PC-3 (cell line): Measurements from ENCODE around the gene B4GALNT3. TPM values are rescaled to one million over a fixed set of nuclear protein-coding genes. Genes with fewer than 3 reads are reported as not detected.

Experiments
- ATAC-seq: fragments of 200-7000 bp; cut with Tn5 transposase; 2 replicates; pipeline ENCODE4 v1.9.1; 2020; ENCODE audit warnings: mild to moderate bottlenecking, moderate library complexity
- BruUV-seq: library from RNA; stranded (reverse); fragments of 400-500 nt; replicated peaks from 2 replicates; lab custom pipeline; 2021; lab: Mats Ljungman, UMichigan
- CTCF ChIA-PET: fragments of 300-600 bp; sonication (Branson Sonifier 250); formaldehyde crosslinking; loops from one replicate; lab custom pipeline; 2022; ENCODE audit warnings: antibody characterized with exemption; lab: Charles Lee
- POLR2A ChIA-PET: fragments of 300-600 bp; sonication (Branson Sonifier 250); formaldehyde crosslinking; loops from one replicate; lab custom pipeline; 2022; ENCODE audit warnings: antibody characterized with exemption; ENCODE audit not compliant: unreplicated experiment; lab: Charles Lee
- DNase-seq: peaks from one replicate; pipeline ENCODE4 v3.0.0-alpha.2; 2015
- H2AFZ ChIP-seq: fragments of 300-600 bp; sonication (generic); 2 replicates; pipeline ENCODE4 v1.6.0; 2016; ENCODE audit warnings: antibody characterized with exemption, low read length
- H3F3A ChIP-seq: fragments of 300-600 bp; sonication (generic); one replicate; pipeline ENCODE4 v1.6.0; 2017; ENCODE audit warnings: antibody characterized with exemption, low read length, control low read depth, mild to moderate bottlenecking; ENCODE audit not compliant: unreplicated experiment
- H3K27ac ChIP-seq: fragments of 300-600 bp; sonication (generic); 2 replicates; pipeline ENCODE4 v1.5.1; 2016; ENCODE audit warnings: mild to moderate bottlenecking, low read length
- H3K27me3 ChIP-seq: fragments of 300-600 bp; sonication (generic); 2 replicates; pipeline ENCODE4 v1.6.1; 2016; ENCODE audit warnings: low read length, mixed read lengths
- H3K36me3 ChIP-seq: fragments of 300-600 bp; sonication (generic); 2 replicates; pipeline ENCODE4 v1.6.1; 2016; ENCODE audit warnings: low read depth, mixed run types, low read length, mixed read lengths
- H3K4me1 ChIP-seq: fragments of 300-600 bp; sonication (generic); 2 replicates; pipeline ENCODE4 v1.5.1; 2016; ENCODE audit warnings: low read length; ENCODE audit not compliant: insufficient read depth
- H3K4me2 ChIP-seq: fragments of 300-600 bp; sonication (generic); 2 replicates; pipeline ENCODE4 v1.6.0; 2016; ENCODE audit warnings: low read length
- H3K4me3 ChIP-seq: fragments of 300-600 bp; sonication (generic); 2 replicates; pipeline ENCODE4 v1.5.1; 2016; ENCODE audit warnings: mild to moderate bottlenecking, low read length, mixed read lengths
- H3K79me2 ChIP-seq: fragments of 300-600 bp; sonication (generic); 2 replicates; pipeline ENCODE4 v1.6.1; 2017; ENCODE audit warnings: low read length, mixed read lengths
- H3K9ac ChIP-seq: fragments of 300-600 bp; sonication (generic); 2 replicates; pipeline ENCODE4 v1.6.0; 2016; ENCODE audit warnings: mild to moderate bottlenecking, low read length
- H3K9me2 ChIP-seq: fragments of 300-600 bp; sonication (generic); replicated peaks from 2 replicates; pipeline ENCODE4 v1.6.1; 2016; ENCODE audit warnings: mixed run types, low read length, mixed read lengths
- H3K9me3 ChIP-seq: fragments of 300-600 bp; sonication (generic); 2 replicates; pipeline ENCODE4 v1.6.1; 2016; ENCODE audit warnings: low read length, mixed read lengths
- H4K20me1 ChIP-seq: fragments of 300-600 bp; sonication (generic); 2 replicates; pipeline ENCODE4 v1.6.1; 2016; ENCODE audit warnings: low read length, mixed read lengths
- CTCF ChIP-seq: fragments of 300-600 bp; sonication (generic); conservative IDR thresholded peaks from 2 replicates; pipeline ENCODE4 v1.5.1; 2017; ENCODE audit warnings: antibody characterized with exemption, low read depth, mild to moderate bottlenecking, low read length
- EZH2 ChIP-seq: fragments of 300-600 bp; sonication (generic); IDR thresholded peaks from one replicate; pipeline ENCODE4 v1.6.1; 2017; ENCODE audit warnings: antibody characterized with exemption, mild to moderate bottlenecking, low read length; ENCODE audit not compliant: unreplicated experiment
- EZH2phosphoT487 ChIP-seq: fragments of 300-600 bp; sonication (generic); IDR thresholded peaks from 2 replicates; pipeline ENCODE4 v1.6.1; 2018; ENCODE audit warnings: mild to moderate bottlenecking, antibody characterized with exemption, low read length, borderline replicate concordance
- intact Hi-C: fragments of 100-400 bp; cut with micrococcal nuclease; formaldehyde crosslinking; loops from 2 replicates; pipeline ENCODE4 v1.9.0; 2023
- total RNA-seq: library from RNA; depleted of rRNA; stranded (reverse); fragments of >200 nt; gene quantifications from 2 replicates; pipeline ENCODE4 v1.2.3, GENCODE V29; 2014

B4GALNT3 gene
- total RNA-seq, 1 experiment from 2014 or later, result 3.7 TPM

- Histone ChIP-seq H3F3A (no peaks in the 10 kb centered on the region), H4K20me1 (no peaks in the 10 kb centered on the region), H3K79me2 (no peaks in the 10 kb centered on the region), H3K4me1 (peaks cover 10% of the 10 kb centered on the region; the same call in 1 of the 2 replicates), H3K9ac (no peak overlapping the region), H3K36me3 (no peaks in the 10 kb centered on the region), H3K27me3 (no peaks in the 10 kb centered on the region), H3K9me2 (no peaks in the 10 kb centered on the region), H3K9me3 (no peaks in the 10 kb centered on the region), H2AFZ (no peak overlapping the region), H3K4me3 (no peak overlapping the region), H3K4me2 (no peak overlapping the region), H3K27ac (no peak overlapping the region; the same call in 1 of the 2 replicates)
- ChIA-PET POLR2A (no interaction called here), CTCF (no interaction called here)
- DNase-seq, result no peak
- intact Hi-C loops, result no loop called here
- TF ChIP-seq EZH2phosphoT487, result no peak
- TF ChIP-seq EZH2, result no peak
- no peak for TF ChIP-seq CTCF
- ATAC-seq, result no peak
- no TSS peak for BruUV-seq
Observed at GRCh38 chr12:531951-532585, 72.3 kb downstream of the B4GALNT3 start.

DNA sequence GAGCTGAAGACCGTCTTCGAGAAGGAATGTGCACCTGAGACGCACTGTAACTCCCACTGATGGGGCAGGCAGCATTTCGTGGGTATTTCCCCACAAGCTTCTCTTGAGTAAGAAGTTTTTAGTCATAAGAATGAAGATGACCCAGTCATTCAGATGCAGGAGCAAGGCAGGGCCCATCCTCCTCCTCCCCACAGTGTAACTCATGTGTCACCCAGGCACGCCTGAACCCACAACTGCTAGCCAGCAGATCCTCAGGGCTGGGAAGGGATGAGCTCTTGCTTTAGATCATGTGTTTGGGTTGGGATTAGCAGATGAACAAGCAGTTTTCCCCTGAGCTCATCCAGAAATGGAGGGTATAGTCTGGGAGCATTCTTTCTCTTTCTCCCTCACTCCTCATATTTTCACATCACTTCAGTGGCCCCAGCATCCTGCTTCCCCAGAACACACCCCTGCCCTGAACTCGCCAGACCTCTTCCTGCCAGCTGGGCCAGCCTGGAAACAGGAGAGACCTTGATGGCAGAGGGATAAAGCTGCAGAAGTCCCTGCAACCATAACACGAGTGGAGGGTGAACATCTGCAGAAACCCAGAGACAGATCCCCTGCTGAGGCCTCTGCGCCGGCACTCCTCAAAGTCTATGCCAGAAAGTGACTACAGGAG is 73.3 kb downstream of the B4GALNT3 start:
- no peak overlapping the region for H3K4me3 ChIP-seq
- peak overlapping the region; percentile 32 for H3K27ac ChIP-seq
- intact Hi-C loops, result no loop called here
- H3K79me2 ChIP-seq, result no peaks in the 10 kb centered on the region
- TF ChIP-seq EZH2phosphoT487 (no peak), EZH2 (no peak), CTCF (no peak)
- H3K9me3 ChIP-seq, result no peaks in the 10 kb centered on the region
- H3F3A ChIP-seq, result no peaks in the 10 kb centered on the region
- no peaks in the 10 kb centered on the region for H3K36me3 ChIP-seq
- POLR2A ChIA-PET, result no interaction called here
- no peaks in the 10 kb centered on the region for H3K9me2 ChIP-seq
- H3K4me2 ChIP-seq, result no peak overlapping the region
- DNase-seq, result peak; percentile 50
- no peaks in the 10 kb centered on the region for H3K27me3 ChIP-seq
- CTCF ChIA-PET, result no interaction called here
- ATAC-seq, result no peak; the same call in 1 of the 2 replicates
- peaks cover 20% of the 10 kb centered on the region for H3K4me1 ChIP-seq
- no peaks in the 10 kb centered on the region for H4K20me1 ChIP-seq
- no TSS peak for BruUV-seq
- H3K9ac ChIP-seq, result no peak overlapping the region
- H2AFZ ChIP-seq, result no peak overlapping the region

GRCh38 chr12:533718-534117 is 74.0 kb downstream of the B4GALNT3 start:
- Histone ChIP-seq H3K27ac (no peak overlapping the region), H3K4me3 (no peak overlapping the region), H3K4me2 (no peak overlapping the region), H3K27me3 (no peaks in the 10 kb centered on the region), H3K9me3 (no peaks in the 10 kb centered on the region), H3K9me2 (no peaks in the 10 kb centered on the region), H3K9ac (no peak overlapping the region), H2AFZ (no peak overlapping the region), H3K4me1 (peaks cover 26% of the 10 kb centered on the region), H3K36me3 (no peaks in the 10 kb centered on the region), H3K79me2 (no peaks in the 10 kb centered on the region), H3F3A (no peaks in the 10 kb centered on the region), H4K20me1 (no peaks in the 10 kb centered on the region)
- DNase-seq (no peak), ATAC-seq (no peak)
- ChIA-PET POLR2A (no interaction called here), CTCF (no interaction called here)
- intact Hi-C loops, result no loop called here
- no TSS peak for BruUV-seq
- TF ChIP-seq CTCF (no peak), EZH2phosphoT487 (no peak), EZH2 (no peak)
